ENCODE data around the gene CYP51A1. TPM values are rescaled to one million over a fixed set of nuclear protein-coding genes. Genes with fewer than 3 reads are reported as not detected.
"Not testable (repeated sequence)": the region's sequence is repeated elsewhere in the genome, so short reads cannot be mapped to it uniquely, and the experiment has no call there.

CYP51A1 gene
- total RNA-seq, 1 donor from 2014 or later = 516 TPM

- FAIRE-seq = no peak
- DNase-seq (ENCODE audit: low spot score in 2 of 2) = no peak
These were observed 2.4 kb downstream of the CYP51A1 start for GRCh38 chr7:92131764-92132330.

- FAIRE-seq (no peak), DNase-seq (ENCODE audit: low spot score in 2 of 2) (no peak)
These were observed 3.2 kb downstream of the CYP51A1 start for GRCh38 chr7:92131093-92131492.

- DNase-seq (ENCODE audit: low spot score in 2 of 2) = no peak
- FAIRE-seq = no peak
These were observed 12.6 kb downstream of the CYP51A1 start for GRCh38 chr7:92121681-92122080.

GRCh38 chr7:92119213-92119759 is 15.0 kb downstream of the CYP51A1 start:
- FAIRE-seq (no peak), DNase-seq (ENCODE audit: low spot score in 2 of 2) (no peak)

DNA sequence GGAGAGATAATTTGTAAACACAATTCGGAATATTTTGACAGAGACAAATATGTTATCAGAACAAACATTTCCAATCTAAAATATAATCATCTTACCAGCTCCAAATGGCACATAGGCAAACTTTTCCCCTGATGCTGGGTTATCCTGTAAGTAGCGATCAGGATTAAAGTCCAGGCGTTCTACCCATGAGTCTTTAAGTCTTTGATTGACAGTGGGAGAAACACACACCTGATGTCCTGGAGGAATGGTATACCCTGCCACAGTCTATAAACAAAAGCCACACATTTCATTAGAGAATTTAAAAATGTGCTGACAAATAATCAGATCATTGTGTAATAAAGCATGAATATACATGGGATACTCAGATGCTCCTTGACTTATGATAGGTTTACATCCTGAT is 17.3 kb downstream of the CYP51A1 start:
- FAIRE-seq (no peak), DNase-seq (ENCODE audit: low spot score in 2 of 2) (no peak)

GRCh38 chr7:92115821-92116220 is 18.5 kb downstream of the CYP51A1 start:
- no peak for DNase-seq (ENCODE audit: low spot score in 2 of 2)
- no peak for FAIRE-seq

GRCh38 chr7:92110857-92111256 is 23.4 kb downstream of the CYP51A1 start:
- DNase-seq (ENCODE audit: low spot score in 2 of 2) (no peak), FAIRE-seq (no peak)

DNA sequence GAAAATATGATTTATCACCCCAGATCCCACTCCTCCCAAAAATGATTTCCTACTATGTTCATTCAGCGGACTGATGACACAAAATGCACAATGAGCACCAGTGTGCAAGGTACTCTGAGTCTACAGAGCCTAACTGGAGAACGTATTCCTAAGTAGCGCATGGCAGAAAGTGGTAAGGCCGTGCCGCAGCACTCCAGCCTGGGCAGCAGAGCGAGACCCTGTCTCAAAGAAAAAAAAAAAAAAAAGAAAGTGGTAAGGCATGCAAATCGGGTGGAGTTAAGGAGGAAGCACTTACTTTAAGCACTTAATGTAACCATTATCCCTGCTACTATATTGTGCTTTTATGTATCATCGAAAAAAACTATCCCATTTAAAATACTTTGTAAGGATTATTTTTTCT is 25.5 kb downstream of the CYP51A1 start:
- no peak for DNase-seq (ENCODE audit: low spot score in 2 of 2)
- FAIRE-seq = no peak

- DNase-seq (ENCODE audit: low spot score in 2 of 2); FAIRE-seq: not testable (repeated sequence)
These were observed 31.4 kb downstream of the CYP51A1 start for GRCh38 chr7:92102862-92103261.

DNA sequence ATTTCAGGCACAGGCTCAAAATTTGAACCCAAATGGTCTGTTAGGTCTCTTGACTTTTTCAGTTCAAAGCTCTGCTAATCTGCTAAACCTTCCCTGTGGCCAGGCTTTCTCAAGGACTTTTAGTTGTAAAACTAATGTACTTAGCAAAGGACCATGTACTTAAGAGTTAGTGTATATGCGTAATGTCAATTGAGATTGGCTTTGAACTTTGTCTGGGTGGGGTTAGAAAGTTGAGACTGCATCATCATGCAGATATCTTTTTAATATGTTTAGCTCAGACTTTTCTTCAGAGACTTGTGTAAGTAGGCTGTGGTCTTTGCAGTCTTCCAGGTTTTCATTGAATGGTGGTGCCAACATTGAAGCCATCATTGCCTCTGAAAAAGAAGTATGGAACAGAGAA is 33.7 kb downstream of the CYP51A1 start:
- no peak for DNase-seq (ENCODE audit: low spot score in 2 of 2)
- FAIRE-seq = no peak

DNA sequence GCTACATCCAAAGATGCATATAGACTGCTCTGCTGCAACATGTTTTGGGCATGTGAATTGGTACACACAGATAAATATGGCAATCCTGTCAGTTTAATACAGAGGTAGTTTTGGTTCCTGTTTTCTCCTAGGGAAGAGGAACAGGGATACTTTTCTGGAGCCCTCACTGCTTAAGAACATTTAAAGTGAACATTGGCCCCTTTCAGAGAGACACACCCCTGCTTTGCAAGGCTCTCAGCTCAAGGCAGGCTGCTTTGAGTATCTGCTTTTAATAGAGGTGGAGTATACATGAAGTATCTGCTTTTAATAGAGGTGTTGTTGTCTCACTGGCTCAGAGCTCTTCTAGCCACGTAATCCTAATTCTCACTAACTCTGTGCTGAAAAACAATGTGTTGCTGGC is 38.9 kb downstream of the CYP51A1 start:
- DNase-seq (ENCODE audit: low spot score in 2 of 2) (no peak), FAIRE-seq (no peak)

DNA sequence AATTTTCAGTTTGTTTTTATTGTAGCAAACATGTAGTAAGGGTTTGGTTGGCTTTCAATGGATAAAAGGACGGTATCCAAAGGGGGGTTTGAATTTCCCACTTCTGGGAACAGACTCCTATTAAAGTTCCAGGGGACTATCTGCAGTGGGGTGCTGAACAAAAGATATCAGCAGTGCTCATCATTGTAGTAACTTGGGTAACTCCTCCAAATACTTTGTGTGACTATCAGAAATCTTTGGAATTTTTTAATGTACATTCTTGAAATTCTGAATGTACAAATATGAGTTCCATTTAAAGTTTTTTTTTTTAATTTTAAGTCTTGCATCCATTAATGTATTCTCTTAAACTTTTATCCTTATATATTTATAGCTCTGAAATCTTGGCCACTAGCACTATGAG is 42.1 kb downstream of the CYP51A1 start:
- FAIRE-seq (no peak), DNase-seq (ENCODE audit: low spot score in 2 of 2) (no peak)

DNA sequence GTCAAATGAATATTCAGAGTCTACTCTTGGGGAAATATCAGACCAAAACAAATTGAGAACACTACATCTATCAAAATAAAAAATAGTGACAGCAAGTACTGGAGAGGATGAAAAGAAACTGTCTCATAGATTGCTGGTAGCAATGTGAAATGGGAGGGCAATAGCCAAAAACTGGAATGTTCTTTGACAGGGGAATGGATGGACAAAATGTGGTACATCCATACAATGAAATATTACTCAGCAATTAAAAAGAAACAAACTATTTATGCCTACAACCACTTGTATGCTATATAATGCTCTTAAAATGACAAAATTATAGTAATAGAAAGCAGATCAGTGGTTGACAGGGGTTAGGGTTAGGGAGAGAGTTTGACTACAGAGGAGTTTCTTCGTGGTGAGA is 46.0 kb downstream of the CYP51A1 start:
- DNase-seq (ENCODE audit: low spot score in 2 of 2) (no peak), FAIRE-seq (no peak)

DNA sequence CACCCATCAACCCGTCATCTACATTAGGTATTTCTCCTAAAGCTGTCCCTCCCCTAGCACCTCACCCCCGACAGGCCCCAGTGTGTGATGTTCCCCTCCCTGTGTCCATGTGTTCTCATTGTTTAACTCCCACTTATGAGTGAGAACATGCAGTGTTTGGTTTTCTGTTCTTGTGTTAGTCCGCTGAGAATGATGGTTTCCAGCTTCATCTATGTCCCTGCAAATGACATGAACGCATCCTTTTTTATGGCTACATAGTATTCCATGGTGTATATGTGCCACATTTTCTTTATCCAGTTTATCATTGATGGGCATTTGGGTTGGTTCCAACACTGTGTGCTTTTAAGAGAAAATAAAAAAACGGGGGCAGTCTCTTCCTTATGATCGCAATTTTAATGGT is 50.4 kb downstream of the CYP51A1 start:
- DNase-seq (ENCODE audit: low spot score in 2 of 2); FAIRE-seq: not testable (repeated sequence)

DNA sequence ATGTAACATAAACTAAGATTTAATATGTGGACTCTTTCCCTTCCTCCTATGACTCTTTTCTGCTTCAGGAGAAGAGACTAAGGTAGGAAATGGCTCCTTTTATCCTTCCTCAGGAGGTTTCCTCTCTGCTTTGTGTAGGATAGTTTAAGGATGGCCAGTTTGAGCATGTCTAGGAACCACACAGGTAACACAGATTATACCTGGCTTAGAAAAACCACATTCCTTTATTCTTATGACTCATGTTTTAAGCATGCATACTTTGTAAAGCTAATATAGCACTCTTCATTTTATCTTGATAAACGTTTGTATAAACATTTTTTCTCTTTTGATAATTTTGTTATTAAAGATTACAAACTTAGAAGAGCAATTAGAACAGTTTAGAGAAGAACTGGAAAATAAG is 57.8 kb downstream of the CYP51A1 start:
- no peak for FAIRE-seq
- no peak for DNase-seq (ENCODE audit: low spot score in 2 of 2)

DNA sequence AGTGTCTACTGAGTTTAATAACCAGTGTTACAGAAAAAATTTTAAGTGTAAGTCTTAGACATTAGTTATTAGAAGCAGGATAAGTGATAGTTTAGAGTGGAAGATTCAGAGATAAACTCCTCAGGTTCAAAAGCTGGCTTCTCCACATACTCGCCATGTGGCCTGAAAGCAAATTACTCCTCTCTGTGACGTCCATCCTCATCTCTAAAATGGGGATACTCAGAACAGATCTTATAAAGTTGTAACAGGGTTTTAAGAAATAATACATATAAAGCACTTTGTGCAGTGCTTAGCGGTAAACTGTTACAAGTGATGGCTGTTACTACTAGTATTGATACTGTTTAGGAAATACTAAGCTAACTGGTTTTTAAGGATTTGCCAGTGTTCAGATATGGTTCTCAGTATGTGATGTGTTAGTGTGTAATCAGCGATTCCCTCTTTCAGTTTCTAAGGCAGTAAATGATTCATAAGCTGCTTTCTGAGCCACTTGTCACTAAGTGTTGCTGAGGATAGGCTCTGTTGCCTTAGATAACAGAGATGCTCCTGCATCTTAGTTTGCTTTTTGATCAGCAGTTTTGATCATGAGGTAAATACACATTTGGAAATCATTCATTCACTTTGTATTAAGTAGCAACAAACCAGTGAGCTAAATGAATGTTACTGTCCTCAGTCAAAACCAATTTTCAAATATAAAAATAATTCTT is 58.7 kb downstream of the CYP51A1 start:
- DNase-seq (ENCODE audit: low spot score in 2 of 2) (no peak), FAIRE-seq (no peak)

GRCh38 chr7:92072708-92073107 is 61.6 kb downstream of the CYP51A1 start:
- DNase-seq (ENCODE audit: low spot score in 2 of 2) (no peak), FAIRE-seq (no peak)

DNA sequence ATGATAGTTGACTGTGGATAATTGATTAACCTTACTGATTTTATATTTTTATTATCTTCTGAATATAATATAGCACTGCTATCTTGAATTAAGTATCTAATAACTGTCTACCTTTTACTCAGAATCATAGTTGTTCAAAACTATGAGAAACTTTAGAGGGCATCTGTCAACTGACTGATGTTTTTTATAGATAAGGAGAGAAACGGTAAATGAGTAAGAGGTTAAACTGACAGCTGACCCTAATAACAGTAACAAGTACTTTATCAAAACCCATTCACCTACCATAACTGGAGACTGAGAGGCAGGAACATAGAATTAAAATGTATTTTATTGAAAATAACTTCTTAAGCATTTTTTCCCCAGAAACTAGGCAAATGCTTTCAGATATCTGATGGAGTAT is 62.2 kb downstream of the CYP51A1 start:
- FAIRE-seq (no peak), DNase-seq (ENCODE audit: low spot score in 2 of 2) (no peak)

DNA sequence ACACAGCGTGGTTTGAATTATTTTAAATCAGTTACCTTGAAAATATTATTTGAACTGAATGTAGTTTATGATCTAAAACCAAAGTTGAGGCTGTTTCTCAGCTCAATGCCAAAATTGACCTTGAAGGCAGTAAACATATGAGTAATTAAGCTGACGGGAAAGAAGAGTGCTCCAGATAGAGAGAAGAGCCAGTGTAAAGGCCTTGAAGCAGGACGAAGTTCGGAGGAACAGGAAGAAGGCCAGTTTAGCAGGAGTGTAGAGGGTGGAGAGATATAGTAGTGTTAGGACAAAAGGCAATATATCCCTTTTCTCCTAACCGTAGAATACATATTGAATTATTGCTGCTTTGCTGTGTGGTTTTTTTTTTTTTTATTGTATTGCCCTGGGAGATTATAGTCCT is 63.2 kb downstream of the CYP51A1 start:
- FAIRE-seq = no peak
- DNase-seq (ENCODE audit: low spot score in 2 of 2) = no peak

GRCh38 chr7:92064438-92065029 is 69.7 kb downstream of the CYP51A1 start:
- DNase-seq (ENCODE audit: low spot score in 2 of 2) = no peak
- peak; percentile 86 for FAIRE-seq

Measured in frontal cortex (tissue), 4 donors.